Body of pancreas (tissue), 4 donors: ENCODE data around the gene SEMA4D. TPM values are rescaled to one million over a fixed set of nuclear protein-coding genes. Genes with fewer than 3 reads are reported as not detected.

Experiments
- ATAC-seq: fragments of 150-250 bp; one replicate; pipeline ENCODE4 v1.9.1; 2016
- DNase-seq, 4 donors: peaks; one replicate each; pipeline ENCODE4 v3.0.0-alpha.2; 2019
- H3K27ac ChIP-seq, 4 donors: fragments of 200-600 bp; sonication (generic); 1 replicate in 3 of 4; 2 replicates in 1 of 4; pipeline versions ENCODE4 v1.5.1 to v1.6.1; 2016 to 2019; ENCODE audit warnings: mild to moderate bottlenecking in 1 of 4, mixed read lengths in 1 of 4, moderate library complexity in 1 of 4
- H3K27me3 ChIP-seq, 2 donors: fragments of 200-600 bp; sonication (generic); one replicate each; pipeline ENCODE4 v1.6.0; 2016; ENCODE audit warnings: mild to moderate bottlenecking in 1 of 2
- H3K36me3 ChIP-seq, 2 donors: fragments of 200-600 bp; sonication (generic); replicated peaks in 1 of 2; 2 replicates each; pipeline ENCODE4 v1.5.1; 2016; ENCODE audit warnings: low read depth in 2 of 2; ENCODE audit not compliant: insufficient read depth in 1 of 2
- H3K4me1 ChIP-seq: fragments of 200-600 bp; sonication (generic); one replicate; pipeline ENCODE4 v1.6.0; 2016
- H3K4me3 ChIP-seq, 2 donors: fragments of 200-600 bp; sonication (generic); 1 replicate in 1 of 2; 2 replicates in 1 of 2; pipeline ENCODE4 v1.5.1; 2016 to 2019
- H3K9me3 ChIP-seq, 3 donors: fragments of 200-600 bp; sonication (generic); 1 replicate in 2 of 3; 2 replicates in 1 of 3; pipeline ENCODE4 v1.5.1; 2016
- POLR2A ChIP-seq, 3 donors: fragments of 450-650 bp; IDR thresholded peaks; one replicate each; pipeline ENCODE4 v1.6.1; 2016; ENCODE audit warnings: antibody characterized with exemption in 3 of 3, mild to moderate bottlenecking in 2 of 3
- WGBS, 2 donors: methylation state at CpG; one replicate each; pipeline ENCODE4 v1.1.5; 2017; 5-methylcytosine and 5-hydroxymethylcytosine counted together
- intact Hi-C: fragments of 100-400 bp; cut with DNase I; formaldehyde crosslinking; loops from one replicate; pipeline ENCODE4 v1.15.1; 2023
- total RNA-seq, 2 donors: library from RNA; depleted of rRNA; stranded (reverse); fragments of >200 nt; gene quantifications; one replicate each; pipeline ENCODE4 v1.1.0, GENCODE V29; 2016
- TF ChIP-seq, protein P1 (sequence below), 7 experiments: fragments of 450-650 bp in 4 of 7; fragments of 200-600 bp in 3 of 7; sonication (generic) in 3 of 7; IDR thresholded peaks; one replicate each; pipeline ENCODE4 v1.5.1; 2016 to 2019; ENCODE audit warnings: antibody characterized with exemption in 7 of 7

SEMA4D gene
- total RNA-seq, 2 donors from 2014 or later: 15.6 to 18.1 TPM

DNA sequence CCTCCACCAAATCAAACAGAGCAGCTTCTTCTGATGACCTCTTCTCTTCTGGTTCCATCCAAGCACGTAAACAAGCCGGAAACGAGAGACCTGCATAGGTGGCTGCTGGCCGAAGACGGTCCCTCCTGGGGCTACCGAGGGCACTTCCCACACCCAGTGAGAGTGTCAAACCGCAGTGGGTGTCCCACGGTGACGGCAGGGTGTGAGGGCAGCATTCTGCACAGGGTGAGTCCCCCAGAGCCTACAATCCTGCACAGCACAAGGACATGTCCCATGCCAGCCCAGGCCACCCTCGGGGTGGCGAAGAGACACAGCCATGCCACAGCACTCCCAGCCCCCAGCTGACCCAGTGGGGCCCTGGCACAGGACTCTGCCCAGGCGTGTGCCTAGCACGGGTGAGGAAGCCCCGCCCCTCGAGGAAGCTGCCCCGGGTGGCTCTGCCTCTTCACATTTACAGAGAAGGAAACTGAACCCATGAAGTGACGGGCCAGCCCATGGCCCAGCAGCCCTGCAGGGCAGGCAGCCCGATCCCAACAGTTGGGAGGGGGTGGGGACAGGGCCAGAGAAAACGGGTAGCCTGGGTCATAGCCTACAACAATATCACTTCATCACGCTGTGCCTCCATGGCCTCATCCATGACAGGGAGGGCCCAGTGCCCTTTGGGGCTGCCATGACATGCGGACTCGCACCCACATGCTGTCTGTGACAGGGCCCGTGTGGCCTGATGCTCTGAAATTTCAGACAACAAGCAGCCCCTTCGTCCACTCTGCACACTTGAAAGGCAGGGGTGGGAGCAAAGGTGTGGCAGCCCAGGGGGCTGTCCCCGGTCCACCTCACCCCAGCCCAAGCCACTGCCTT lies 43.2 kb downstream of the SEMA4D start:
- Histone ChIP-seq H3K9me3 (no peaks in the 10 kb centered on the region), H3K36me3 (no peaks in the 10 kb centered on the region), H3K27me3 (no peaks in the 10 kb centered on the region), H3K27ac (no peak overlapping the region), H3K4me1 (no peaks in the 10 kb centered on the region), H3K4me3 (no peak overlapping the region)
- intact Hi-C loops: no loop called here
- no peak for DNase-seq
- TF ChIP-seq POLR2A (IDR thresholded peaks at IDR 0.05): no peak
- TF ChIP-seq, protein P1, sequence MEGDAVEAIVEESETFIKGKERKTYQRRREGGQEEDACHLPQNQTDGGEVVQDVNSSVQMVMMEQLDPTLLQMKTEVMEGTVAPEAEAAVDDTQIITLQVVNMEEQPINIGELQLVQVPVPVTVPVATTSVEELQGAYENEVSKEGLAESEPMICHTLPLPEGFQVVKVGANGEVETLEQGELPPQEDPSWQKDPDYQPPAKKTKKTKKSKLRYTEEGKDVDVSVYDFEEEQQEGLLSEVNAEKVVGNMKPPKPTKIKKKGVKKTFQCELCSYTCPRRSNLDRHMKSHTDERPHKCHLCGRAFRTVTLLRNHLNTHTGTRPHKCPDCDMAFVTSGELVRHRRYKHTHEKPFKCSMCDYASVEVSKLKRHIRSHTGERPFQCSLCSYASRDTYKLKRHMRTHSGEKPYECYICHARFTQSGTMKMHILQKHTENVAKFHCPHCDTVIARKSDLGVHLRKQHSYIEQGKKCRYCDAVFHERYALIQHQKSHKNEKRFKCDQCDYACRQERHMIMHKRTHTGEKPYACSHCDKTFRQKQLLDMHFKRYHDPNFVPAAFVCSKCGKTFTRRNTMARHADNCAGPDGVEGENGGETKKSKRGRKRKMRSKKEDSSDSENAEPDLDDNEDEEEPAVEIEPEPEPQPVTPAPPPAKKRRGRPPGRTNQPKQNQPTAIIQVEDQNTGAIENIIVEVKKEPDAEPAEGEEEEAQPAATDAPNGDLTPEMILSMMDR (IDR thresholded peaks at IDR 0.05): no peak
- no peak for ATAC-seq
- WGBS, 2 donors: 92 to 100% methylated on average over 8 to 24 of the region's 25 CpGs

DNA sequence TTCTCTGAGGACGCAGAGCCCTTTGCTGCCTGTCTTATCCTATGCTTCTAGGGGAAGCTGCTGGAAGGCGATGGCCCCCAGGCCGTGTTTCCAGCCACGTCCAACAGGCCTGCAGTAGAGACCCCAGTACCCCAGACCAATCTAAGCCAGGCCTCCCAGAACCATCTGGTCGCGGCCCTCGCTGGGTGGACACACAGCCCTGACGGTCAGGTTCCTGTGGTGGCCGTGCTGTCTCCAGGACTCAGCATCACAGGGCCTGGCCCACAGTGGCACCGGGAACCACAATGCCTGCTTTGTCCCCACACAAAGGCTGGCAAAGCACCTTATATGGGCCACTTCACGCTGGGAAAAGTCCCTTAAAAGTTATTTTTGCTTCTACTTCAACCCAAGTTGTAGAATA lies 44.5 kb downstream of the SEMA4D start:
- intact Hi-C loops: no loop called here
- no peak for DNase-seq
- Histone ChIP-seq H3K4me1 (no peaks in the 10 kb centered on the region), H3K36me3 (no peaks in the 10 kb centered on the region), H3K4me3 (no peak overlapping the region), H3K27me3 (no peaks in the 10 kb centered on the region), H3K27ac (no peak overlapping the region), H3K9me3 (no peaks in the 10 kb centered on the region)
- TF ChIP-seq, protein P1 (IDR thresholded peaks at IDR 0.05): no peak
- TF ChIP-seq POLR2A (IDR thresholded peaks at IDR 0.05): no peak
- ATAC-seq: no peak
- WGBS, 2 donors: 87 to 98% methylated on average over 5 to 11 of the region's 11 CpGs

DNA sequence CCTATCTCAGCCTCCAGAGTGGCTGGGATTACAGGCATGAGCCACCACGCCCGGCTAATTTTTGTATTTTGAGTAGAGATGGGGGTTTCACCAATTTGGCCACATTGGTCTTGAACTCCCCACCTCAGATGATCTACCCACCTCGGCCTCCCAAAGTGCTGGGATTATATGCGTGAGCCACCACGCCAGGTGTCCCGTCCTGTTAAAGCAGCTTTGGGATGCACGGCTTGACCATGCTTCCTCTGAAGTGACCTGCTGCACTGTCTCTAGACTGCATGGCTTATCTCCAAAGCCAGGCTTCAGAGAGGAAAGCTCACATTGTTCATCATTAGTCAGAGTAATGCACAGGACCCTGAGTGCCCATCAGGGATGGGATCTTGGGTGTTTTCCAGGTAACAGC lies 45.4 kb downstream of the SEMA4D start:
- H3K27me3 ChIP-seq: no peaks in the 10 kb centered on the region
- ATAC-seq: no peak
- H3K4me1 ChIP-seq: no peaks in the 10 kb centered on the region
- TF ChIP-seq, protein P1 (IDR thresholded peaks at IDR 0.05): no peak
- TF ChIP-seq POLR2A (IDR thresholded peaks at IDR 0.05): no peak
- H3K4me3 ChIP-seq: no peak overlapping the region
- no peaks in the 10 kb centered on the region for H3K36me3 ChIP-seq
- H3K9me3 ChIP-seq: no peaks in the 10 kb centered on the region
- DNase-seq: no peak
- WGBS, 2 donors: 85 to 98% methylated on average over 5 to 7 of the region's 7 CpGs
- H3K27ac ChIP-seq: no peak overlapping the region
- intact Hi-C loops: no loop called here

DNA sequence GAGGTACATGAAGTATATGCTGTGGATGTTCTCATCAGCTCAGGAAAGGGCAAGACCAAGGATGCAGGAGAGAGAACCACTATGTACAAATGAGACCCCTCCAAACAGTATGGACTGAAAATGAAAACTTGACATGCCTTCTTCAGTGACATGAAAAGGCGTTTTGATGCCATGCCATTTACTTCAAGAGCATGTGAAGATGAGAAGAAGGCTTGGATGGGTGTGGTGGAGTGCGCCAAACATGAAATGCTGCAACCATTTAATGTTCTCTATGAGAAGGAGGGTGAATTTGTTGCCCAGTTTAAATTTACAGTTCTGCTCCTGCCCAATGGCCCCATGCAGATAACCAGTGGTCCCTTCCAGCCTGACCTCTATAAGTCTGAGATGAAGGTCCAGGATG lies 47.7 kb downstream of the SEMA4D start:
- H3K4me3 ChIP-seq: no peak overlapping the region

More for the DNA sequence above, 47.7 kb downstream of the SEMA4D start:
- no peak for TF ChIP-seq POLR2A (IDR thresholded peaks at IDR 0.05)
- TF ChIP-seq, protein P1 (IDR thresholded peaks at IDR 0.05): no peak
- H3K4me1 ChIP-seq: no peaks in the 10 kb centered on the region
- no peak overlapping the region for H3K27ac ChIP-seq
- 93 to 97% methylated on average over 2 of the region's 2 CpGs for WGBS, 2 donors
- H3K36me3 ChIP-seq: no peaks in the 10 kb centered on the region
- DNase-seq: no peak
- H3K9me3 ChIP-seq: no peaks in the 10 kb centered on the region
- intact Hi-C loops: no loop called here
- no peak for ATAC-seq
- H3K27me3 ChIP-seq: no peaks in the 10 kb centered on the region
